ENCODE results near the gene CELF2. TPM values are rescaled to one million over a fixed set of nuclear protein-coding genes. Genes with fewer than 3 reads are reported as not detected.

The CELF2 gene
- total and polyA plus RNA-seq, 2 of the 4 experiments (the other 2 are of a cell fraction): 3.5 to 6.6 TPM

- Histone ChIP-seq H3K9me3 (ENCODE audit: control insufficient read depth, insufficient read depth, low read length) (no peaks in the 10 kb centered on the region), H2AK5ac (ENCODE audit: low read depth, low read length) (no peak overlapping the region), H4K91ac (ENCODE audit: insufficient read depth, low read depth, low read length) (no peak overlapping the region), H3K18ac (ENCODE audit: low read depth, low read length) (no peak overlapping the region), H2BK15ac (ENCODE audit: low read depth, low read length) (no peak overlapping the region), H2BK120ac (ENCODE audit: low read depth, low read length) (no peak overlapping the region), H2AFZ (replicated peaks; ENCODE audit: low read length, poor library complexity) (no peak overlapping the region), H3K9ac (ENCODE audit: low read depth, low read length) (no peak overlapping the region), H3K4me1 (ENCODE audit: control insufficient read depth, insufficient read depth, low read length) (no peaks in the 10 kb centered on the region; the same call in 1 of the 2 replicates), H2BK20ac (ENCODE audit: low read depth, low read length) (no peak overlapping the region), H3K79me1 (ENCODE audit: low read depth in 1 of 2, low read length in 2 of 2) (no peaks in the 10 kb centered on the region), H3K36me3 (ENCODE audit: control insufficient read depth, insufficient read depth, low read length) (no peaks in the 10 kb centered on the region), H2BK5ac (ENCODE audit: low read depth, low read length, poor library complexity, severe bottlenecking) (no peak overlapping the region), H3K9me1 (ENCODE audit: insufficient read depth, low read length) (no peaks in the 10 kb centered on the region), H3K27ac (ENCODE audit: insufficient read depth, low read length) (no peak overlapping the region), H3K4me3 (ENCODE audit: insufficient read depth, low read depth, low read length) (no peak overlapping the region), H3K27me3 (ENCODE audit: control insufficient read depth, insufficient read depth, low read length) (no peaks in the 10 kb centered on the region), H2AK9ac (replicated peaks; ENCODE audit: low read depth, low read length, poor library complexity) (no peak overlapping the region), H4K20me1 (ENCODE audit: insufficient read depth, low read length) (no peaks in the 10 kb centered on the region), H4K8ac (ENCODE audit: low read depth in 2 of 2, low read length in 2 of 2) (no peak overlapping the region), H3K14ac (replicated peaks; ENCODE audit: low read depth, low read length) (no peak overlapping the region), H3K4ac (ENCODE audit: low read depth, low read length) (no peak overlapping the region), H3K4me2 (ENCODE audit: low read depth, low read length) (no peak overlapping the region), H3K56ac (ENCODE audit: extremely low read depth, insufficient read depth, low read length) (no peak overlapping the region), H3K23ac (ENCODE audit: low read depth, low read length) (no peak overlapping the region), H4K5ac (ENCODE audit: low read depth, low read length) (no peak overlapping the region)
- WGBS, 2 experiments (ENCODE audit: extremely low coverage in 2 of 2, insufficient read length in 1 of 2): 95% methylated on average over 6 of the region's 13 CpGs; no CpG with 5 or more reads in 1 of the 2 experiments
- no TSS peak for BruUV-seq (replicated peaks)
- in situ Hi-C loops (cut with MboI; ENCODE audit: low sequenced_read_pairs): no loop called here
- dilution Hi-C loops (cut with HindIII; ENCODE audit: low sequenced_read_pairs, unreplicated experiment): no loop called here
- ChIA-PET POLR2A (ENCODE audit: unreplicated experiment) (no interaction called here), CTCF (no interaction called here)
- intact Hi-C loops (cut with micrococcal nuclease): no loop called here
- ATAC-seq (ENCODE audit: low read depth) (no peak), DNase-seq (no peak)
- TF ChIP-seq BHLHE40 (IDR thresholded peaks at IDR 0.05; ENCODE audit: low read depth, low read length) (no peak), SMC3 (IDR thresholded peaks at IDR 0.05; ENCODE audit: low read depth, low read length) (no peak), CEBPB (IDR thresholded peaks at IDR 0.05; ENCODE audit: low read depth, low read length) (no peak), ELK1 (IDR thresholded peaks at IDR 0.05; ENCODE audit: borderline replicate concordance, low read depth, low read length) (no peak)
Measured at GRCh38 chr10:11257440-11258090, 239.9 kb downstream of the CELF2 start.
